ENCODE measurements around the gene ALDH4A1.

DNA sequence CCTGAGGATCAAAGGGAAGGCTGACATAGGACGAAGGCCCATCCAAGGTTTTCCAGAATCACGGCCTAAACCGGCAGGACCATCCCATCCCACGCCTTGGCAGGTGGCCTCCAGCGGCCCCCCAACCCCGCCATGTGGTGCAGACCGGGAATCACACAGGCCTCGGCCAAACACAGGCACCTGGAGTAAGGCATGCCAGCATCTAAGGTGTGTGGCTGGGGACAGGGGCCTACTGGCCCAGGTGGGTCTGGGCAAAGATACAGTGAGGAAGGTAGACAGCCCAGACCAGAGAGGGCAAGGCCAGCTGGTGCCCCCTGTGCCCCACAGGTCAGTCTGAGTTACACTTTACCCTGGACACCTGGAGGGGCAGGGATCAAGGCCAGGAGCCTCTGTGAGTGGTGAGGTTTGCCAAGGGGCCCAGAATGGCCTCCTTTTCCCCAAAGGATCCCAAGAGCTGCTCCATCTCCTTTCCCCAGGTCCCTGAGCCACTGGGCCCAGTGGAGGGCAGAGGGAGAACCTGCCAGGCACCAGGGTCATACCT is 30.2 kb downstream of the ALDH4A1 start:
- TF ChIP-seq, protein P1, sequence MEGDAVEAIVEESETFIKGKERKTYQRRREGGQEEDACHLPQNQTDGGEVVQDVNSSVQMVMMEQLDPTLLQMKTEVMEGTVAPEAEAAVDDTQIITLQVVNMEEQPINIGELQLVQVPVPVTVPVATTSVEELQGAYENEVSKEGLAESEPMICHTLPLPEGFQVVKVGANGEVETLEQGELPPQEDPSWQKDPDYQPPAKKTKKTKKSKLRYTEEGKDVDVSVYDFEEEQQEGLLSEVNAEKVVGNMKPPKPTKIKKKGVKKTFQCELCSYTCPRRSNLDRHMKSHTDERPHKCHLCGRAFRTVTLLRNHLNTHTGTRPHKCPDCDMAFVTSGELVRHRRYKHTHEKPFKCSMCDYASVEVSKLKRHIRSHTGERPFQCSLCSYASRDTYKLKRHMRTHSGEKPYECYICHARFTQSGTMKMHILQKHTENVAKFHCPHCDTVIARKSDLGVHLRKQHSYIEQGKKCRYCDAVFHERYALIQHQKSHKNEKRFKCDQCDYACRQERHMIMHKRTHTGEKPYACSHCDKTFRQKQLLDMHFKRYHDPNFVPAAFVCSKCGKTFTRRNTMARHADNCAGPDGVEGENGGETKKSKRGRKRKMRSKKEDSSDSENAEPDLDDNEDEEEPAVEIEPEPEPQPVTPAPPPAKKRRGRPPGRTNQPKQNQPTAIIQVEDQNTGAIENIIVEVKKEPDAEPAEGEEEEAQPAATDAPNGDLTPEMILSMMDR (IDR thresholded peaks at IDR 0.05; ENCODE audit: insufficient read depth, low read depth, low read length), result no peak
- no peak for TF ChIP-seq EZH2 (IDR thresholded peaks at IDR 0.05; ENCODE audit: insufficient read depth, low read length)

Data from astrocyte (in vitro differentiated cells and primary cell).